ENCODE data around the gene AVPR1A.
A peak's percentile ranks its signal among the peaks of the same experiment; 100 is the strongest.
"Not testable (repeated sequence)": the region's sequence is repeated elsewhere in the genome, so short reads cannot be mapped to it uniquely, and the experiment has no call there.

The AVPR1A gene

DNA sequence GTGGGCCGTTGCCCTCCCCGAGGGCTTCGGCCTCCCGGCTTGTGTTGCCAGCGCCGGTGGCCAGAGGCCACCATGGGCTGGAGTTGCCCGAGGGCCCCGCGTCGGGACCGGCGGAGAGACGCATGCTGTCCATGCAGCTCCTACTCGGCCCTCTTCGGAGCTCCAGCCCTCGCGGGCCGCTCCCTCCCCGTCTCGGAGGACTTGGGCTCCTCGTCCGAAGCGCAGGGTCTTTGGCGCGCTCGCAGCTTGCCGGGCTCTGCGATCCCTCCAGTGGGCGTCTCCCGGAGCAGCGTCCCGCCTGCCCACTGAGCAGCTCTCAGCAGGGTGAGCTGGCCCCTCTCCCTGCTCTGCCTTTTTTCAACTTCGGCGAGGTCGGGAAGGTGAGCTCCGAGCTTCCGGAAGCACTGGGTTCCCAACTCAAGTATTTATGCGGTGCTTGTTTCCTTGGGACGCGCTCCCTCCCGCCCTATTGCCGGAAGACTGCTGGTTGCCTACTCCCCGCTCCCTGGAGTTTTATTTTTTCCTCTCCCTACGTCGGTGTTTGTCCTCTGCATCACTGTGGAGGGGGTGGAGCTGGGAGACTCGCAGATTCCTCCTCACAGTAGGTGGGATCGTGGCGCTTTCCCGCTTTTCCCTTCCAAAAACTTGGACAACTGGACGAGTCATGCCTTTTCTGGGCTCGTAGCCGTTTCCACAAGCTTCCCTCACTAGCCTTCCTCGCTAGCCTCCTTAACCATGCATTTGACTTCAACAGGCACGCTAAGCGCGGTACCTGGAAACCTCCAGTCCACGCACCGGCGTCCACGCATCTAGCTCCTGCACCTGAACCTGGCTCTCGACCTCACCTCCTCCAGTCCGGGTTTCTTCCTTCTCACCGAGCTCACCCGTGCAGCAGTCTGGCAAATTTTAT, at the start of gene AVPR1A:
TSS of gene AVPR1A (minus strand) at position 489 of the 910 bp plus-strand sequence. CDS start at position 124, 365 bp downstream.
- DNase-seq = peak; percentile 2

DNA sequence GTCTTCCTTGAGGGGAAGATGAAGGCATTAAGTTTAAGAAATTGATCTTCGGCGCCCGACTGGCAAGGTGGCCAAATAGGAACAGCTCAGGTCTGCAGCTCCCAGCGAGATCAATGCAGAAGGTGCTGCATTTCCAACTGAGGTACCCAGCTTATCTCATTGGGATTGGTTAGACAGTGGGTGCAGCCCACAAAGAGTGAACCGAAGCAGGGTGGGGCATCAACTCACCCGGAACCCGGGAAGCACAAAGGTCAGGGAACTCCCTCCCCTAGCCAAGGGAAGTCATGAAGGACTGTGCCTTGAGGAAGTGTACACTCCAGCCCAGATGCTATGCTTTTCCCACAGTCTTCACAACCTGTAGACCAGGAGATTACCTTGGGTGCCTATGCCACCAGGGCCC, 45.2 kb upstream of the AVPR1A start:
- no peak for DNase-seq

DNA sequence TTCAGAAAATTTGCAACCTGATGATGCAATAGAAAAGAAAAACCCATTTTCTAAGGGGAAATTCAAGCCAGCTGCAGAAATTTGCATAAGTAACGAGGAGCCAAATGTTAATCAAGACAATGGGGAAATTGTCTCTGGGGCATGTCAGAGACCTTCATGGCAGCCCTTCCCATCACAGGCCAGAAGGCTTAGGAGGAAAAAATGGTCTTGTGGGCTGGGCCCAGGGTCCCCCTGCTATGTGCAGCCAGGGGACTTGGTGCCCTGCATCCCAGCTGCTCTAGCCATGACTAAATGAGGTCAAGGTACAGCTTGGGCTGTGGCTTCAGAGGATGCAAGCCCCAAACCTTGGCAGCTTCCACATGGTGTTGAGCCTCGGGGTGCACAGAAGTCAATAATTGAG, 28.2 kb upstream of the AVPR1A start:
- no peak for DNase-seq

GRCh38 chr12:63170321-63170720, 19.3 kb upstream of the AVPR1A start:
- no peak for DNase-seq

DNA sequence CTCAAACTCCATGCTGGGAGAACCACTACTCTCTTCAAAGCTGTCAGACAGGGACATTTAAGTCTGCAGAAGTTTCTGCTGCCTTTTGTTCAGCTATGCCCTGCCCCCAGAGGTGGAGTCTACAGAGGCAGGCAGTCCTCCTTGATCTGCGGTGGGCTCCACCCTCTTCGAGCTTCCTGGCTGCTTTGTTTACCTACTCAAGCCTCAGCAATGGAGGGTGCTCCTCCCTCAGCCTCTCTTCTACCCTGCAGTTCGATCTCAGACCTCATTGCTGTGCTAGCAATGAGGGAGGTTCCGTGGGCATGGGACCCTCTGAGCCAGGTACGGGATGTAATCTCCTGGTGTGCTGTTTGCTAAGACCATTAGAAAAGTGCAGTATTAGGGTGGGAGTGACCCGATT, 16.7 kb upstream of the AVPR1A start:
- not testable (repeated sequence) for DNase-seq

GRCh38 chr12:63164911-63165310, 13.9 kb upstream of the AVPR1A start:
- no peak for DNase-seq

DNA sequence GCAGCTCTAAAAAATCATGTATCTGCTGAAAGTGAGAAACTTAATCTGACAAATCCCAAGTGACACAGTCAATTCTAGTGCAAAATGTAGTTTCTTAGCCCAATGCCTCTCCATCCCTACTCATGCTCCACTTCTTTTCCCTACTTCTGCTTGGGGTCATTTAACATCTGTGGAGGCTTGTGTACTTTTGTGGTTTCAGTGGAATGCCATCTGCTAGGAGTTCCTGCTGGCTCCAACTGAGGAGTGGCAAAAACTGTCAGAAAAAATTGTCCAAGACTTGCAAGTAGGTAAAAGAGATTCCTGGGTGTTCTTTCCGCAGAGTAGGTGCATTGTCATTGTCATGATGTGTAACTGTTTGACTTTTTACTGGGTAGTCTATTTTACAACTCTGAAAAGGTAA, 12.5 kb upstream of the AVPR1A start:
- no peak for DNase-seq

- DNase-seq = no peak
Measured at GRCh38 chr12:63155375-63155774, 4.4 kb upstream of the AVPR1A start.

DNA sequence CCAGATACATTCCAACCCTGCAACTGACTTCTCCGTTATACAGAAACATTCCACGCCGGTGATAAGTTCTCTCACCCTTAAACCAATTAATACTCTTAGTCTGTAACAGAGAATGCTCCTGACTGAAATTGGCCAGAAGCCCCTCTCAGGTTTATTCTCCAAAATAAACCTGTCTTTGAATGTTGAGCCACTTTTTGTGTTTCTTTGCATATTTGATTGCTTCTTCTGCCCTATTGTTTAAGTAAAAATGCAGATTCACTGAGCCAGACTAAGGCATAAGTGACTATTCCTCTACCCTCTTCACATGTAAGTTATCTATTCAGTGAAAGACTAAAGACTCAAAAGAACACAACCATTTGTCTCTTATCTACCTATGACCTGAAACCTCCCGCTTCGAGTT, 3.6 kb upstream of the AVPR1A start:
- no peak for DNase-seq

GRCh38 chr12:63152321-63152700, 1.3 kb upstream of the AVPR1A start:
- DNase-seq = no peak

GRCh38 chr12:63151623-63152320, 771 bp upstream of the AVPR1A start:
- peak; percentile 32 for DNase-seq

GRCh38 chr12:63149909-63150712, 890 bp downstream of the AVPR1A start:
- peak; percentile 20 for DNase-seq

GRCh38 chr12:63144556-63144955, 6.4 kb downstream of the AVPR1A start:
- no peak for DNase-seq

GRCh38 chr12:63138488-63138887, 12.5 kb downstream of the AVPR1A start:
- no peak for DNase-seq

- DNase-seq = no peak
Measured at GRCh38 chr12:63133981-63134380, 17.0 kb downstream of the AVPR1A start.

DNA sequence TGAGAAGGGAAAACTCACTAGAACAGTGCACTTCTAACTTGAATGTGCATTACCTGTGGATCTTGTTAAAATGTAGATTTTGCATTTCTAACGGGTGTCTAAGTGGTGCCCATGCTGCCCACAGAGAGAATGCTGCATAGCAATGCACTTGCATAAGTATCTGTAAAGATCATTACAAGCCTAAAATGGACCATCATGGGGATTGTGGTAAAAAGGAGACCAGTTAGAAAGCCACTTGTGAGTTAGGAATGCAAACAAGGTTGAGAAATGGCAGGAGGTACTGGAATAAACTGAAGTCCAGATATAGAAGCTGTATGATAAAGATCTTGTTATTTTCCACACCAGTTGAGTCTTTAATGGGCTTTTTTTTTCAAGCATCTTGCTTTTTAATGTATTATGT, 18.8 kb downstream of the AVPR1A start:
- DNase-seq = no peak

- no peak for DNase-seq
Measured at GRCh38 chr12:63129927-63130326, 21.1 kb downstream of the AVPR1A start.

- DNase-seq = no peak
Measured at GRCh38 chr12:63124778-63125177, 26.2 kb downstream of the AVPR1A start.

DNA sequence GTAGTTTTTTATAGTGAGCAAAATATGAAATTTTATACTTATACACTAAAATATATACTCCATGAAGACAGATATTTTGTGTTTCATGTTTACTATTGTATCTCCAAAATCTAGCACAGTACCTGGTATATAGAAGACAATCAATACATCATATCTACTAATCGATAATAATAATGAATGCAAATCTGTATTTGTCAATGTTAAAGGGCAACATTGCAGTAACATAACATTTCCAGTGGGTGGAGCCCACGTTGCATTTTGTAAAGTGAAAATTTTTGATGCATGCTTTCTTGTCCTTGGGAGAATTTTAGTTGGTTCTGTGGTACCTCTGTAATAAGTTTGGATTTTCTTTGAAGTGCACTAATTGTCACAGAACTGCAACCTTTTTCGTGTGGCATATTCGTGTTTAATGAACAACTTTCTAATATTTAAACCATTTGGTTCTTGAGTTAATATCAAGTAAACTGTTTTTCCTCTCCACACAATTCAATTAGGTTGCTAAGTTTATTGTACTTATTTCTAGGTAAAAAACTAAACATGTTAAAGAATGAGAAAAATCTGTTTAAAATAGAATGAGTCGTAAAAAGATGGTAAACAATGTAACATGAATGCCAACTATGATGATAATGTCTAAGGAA, 47.4 kb downstream of the AVPR1A start:
- DNase-seq = peak; percentile 6

- DNase-seq = no peak
Measured at GRCh38 chr12:63101920-63102319, 49.1 kb downstream of the AVPR1A start.

DNA sequence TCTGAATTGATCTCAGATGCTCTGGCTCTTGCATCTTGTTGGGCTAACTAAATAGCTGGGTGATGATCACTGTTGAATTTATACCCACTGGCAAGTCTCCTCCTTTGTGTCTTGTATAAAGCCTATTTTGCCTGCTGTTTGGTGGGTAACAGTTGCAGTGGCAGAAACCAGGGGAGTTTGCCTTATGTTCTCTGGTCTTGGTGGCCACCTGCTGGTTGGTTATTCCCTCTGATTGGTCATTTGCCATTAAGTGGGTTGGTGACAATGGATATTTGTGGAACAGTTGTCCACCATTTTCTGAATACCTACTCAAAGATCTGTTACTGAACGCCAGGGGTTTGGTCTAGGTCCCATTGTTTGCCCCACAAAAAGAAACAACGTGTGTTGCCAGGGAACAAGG, 52.1 kb downstream of the AVPR1A start:
- no peak for DNase-seq

- DNase-seq = no peak
Measured at GRCh38 chr12:63095369-63095980, 55.5 kb downstream of the AVPR1A start.
